Neutrophil (primary cell): Measurements from ENCODE around the gene CORO6.

Experiments
- H3K27ac ChIP-seq: fragments of 200-600 bp; sonication (generic); 2 replicates; pipeline ENCODE4 v1.5.1; 2016; ENCODE audit warnings: mild to moderate bottlenecking, moderate library complexity
- H3K27me3 ChIP-seq: fragments of 200-600 bp; sonication (generic); 2 replicates; pipeline ENCODE4 v1.6.0; 2016; ENCODE audit warnings: mild to moderate bottlenecking
- H3K36me3 ChIP-seq: fragments of 200-600 bp; sonication (generic); 2 replicates; pipeline ENCODE4 v1.5.1; 2017
- H3K4me1 ChIP-seq, 2 experiments: fragments of 200-600 bp in 1 of 2; sonication (generic) in 1 of 2; 1 replicate in 1 of 2; 2 replicates in 1 of 2; pipeline versions ENCODE4 v1.5.1 to v1.6.1; 2013 to 2016; ENCODE audit warnings: low read depth in 1 of 2, low read length in 1 of 2, mild to moderate bottlenecking in 1 of 2, moderate library complexity in 1 of 2; ENCODE audit not compliant: control insufficient read depth in 1 of 2, insufficient read depth in 1 of 2
- H3K4me3 ChIP-seq, 2 experiments: fragments of 200-600 bp in 1 of 2; sonication (generic) in 1 of 2; 1 replicate in 1 of 2; 2 replicates in 1 of 2; pipeline ENCODE4 v1.5.1; 2013 to 2016; ENCODE audit warnings: low read depth in 1 of 2, low read length in 1 of 2, mild to moderate bottlenecking in 1 of 2, moderate library complexity in 1 of 2
- H3K9me3 ChIP-seq: fragments of 200-600 bp; sonication (generic); 2 replicates; pipeline ENCODE4 v1.5.1; 2016
- TF ChIP-seq, protein P1 (sequence below): fragments of 200-600 bp; sonication (generic); IDR thresholded peaks from 2 replicates; pipeline ENCODE4 v1.5.1; 2016; ENCODE audit warnings: antibody characterized with exemption

Gene CORO6

DNA sequence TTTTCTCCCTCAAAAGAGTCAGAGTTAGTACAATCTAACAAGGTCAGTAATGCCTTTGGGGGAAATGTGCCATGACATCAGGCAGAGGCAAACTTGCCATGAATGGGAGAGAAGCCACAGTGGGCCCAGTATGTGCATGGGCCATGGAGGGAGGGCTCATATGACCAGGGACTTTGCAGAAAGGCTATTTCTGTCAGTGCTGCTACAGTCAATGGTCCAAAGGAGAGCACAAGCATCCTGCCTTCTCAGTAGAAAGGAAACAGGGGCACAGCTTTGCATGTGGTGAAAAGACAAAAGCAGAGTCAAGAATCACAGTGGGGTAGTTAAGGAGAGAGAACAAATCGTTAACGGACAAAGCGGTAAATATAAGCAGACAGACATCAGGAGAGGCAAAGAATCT, 11.2 kb upstream of the CORO6 start:
- Histone ChIP-seq H3K9me3 (no peaks in the 10 kb centered on the region), H3K4me1 (no peaks in the 10 kb centered on the region), H3K27me3 (no peaks in the 10 kb centered on the region), H3K36me3 (peaks cover 96% of the 10 kb centered on the region), H3K4me3 (no peak overlapping the region), H3K27ac (no peak overlapping the region)
- TF ChIP-seq, protein P1, sequence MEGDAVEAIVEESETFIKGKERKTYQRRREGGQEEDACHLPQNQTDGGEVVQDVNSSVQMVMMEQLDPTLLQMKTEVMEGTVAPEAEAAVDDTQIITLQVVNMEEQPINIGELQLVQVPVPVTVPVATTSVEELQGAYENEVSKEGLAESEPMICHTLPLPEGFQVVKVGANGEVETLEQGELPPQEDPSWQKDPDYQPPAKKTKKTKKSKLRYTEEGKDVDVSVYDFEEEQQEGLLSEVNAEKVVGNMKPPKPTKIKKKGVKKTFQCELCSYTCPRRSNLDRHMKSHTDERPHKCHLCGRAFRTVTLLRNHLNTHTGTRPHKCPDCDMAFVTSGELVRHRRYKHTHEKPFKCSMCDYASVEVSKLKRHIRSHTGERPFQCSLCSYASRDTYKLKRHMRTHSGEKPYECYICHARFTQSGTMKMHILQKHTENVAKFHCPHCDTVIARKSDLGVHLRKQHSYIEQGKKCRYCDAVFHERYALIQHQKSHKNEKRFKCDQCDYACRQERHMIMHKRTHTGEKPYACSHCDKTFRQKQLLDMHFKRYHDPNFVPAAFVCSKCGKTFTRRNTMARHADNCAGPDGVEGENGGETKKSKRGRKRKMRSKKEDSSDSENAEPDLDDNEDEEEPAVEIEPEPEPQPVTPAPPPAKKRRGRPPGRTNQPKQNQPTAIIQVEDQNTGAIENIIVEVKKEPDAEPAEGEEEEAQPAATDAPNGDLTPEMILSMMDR, result no peak

DNA sequence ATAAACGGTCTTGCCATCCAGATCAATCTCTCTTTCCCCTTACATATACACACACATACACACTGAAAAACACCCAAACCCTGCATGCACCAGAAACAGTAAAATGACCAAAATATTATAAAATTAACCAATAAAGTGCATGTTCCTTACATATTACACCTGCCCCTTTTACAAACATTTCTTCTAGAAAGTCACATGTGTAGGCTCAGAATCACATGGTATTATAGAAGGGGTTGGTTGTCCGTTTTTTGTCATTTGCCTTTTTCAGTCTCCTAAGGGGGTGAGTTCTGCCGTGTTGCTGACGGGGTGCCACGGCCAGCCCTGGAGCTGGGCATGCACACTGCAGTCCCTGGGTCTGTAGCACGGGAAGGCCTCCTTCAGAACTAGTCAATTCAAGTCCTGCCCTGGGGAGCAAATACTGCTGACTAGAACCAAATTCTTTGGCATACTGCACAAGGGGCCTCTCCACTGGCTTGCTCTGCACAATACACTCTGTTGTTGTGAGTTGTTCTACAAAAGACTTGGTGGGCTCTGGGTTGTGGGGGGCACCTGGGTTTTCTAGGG, 8.0 kb upstream of the CORO6 start:
- TF ChIP-seq, protein P1, result no peak
- H3K36me3 ChIP-seq, result peaks cover 94% of the 10 kb centered on the region

DNA sequence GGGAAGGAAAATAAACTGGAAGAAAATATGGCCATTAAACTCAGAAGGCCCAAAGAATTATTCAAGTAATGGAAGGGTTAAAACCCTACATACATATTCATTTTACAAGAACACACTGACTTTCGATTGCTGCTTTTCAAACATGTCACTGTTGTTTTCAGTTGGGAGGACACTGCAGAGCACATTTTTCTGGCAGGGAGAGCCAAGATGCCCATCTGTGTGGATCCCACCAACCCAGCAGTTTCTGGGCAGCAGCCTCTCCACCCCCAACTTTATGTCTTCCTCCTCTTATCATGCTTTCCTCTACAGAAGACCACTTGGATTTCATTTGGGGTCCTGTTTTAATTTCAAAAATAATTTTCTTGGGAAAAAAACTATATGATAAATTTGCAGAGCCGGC, 7.1 kb upstream of the CORO6 start:
- Histone ChIP-seq H3K27ac (no peak overlapping the region), H3K4me1 (no peaks in the 10 kb centered on the region), H3K36me3 (peaks cover 94% of the 10 kb centered on the region), H3K9me3 (no peaks in the 10 kb centered on the region), H3K27me3 (no peaks in the 10 kb centered on the region), H3K4me3 (no peak overlapping the region)
- TF ChIP-seq, protein P1, result no peak

More for the DNA sequence above, 8.0 kb upstream of the CORO6 start:
- Histone ChIP-seq H3K4me3 (no peak overlapping the region), H3K4me1 (no peaks in the 10 kb centered on the region), H3K27ac (no peak overlapping the region), H3K9me3 (no peaks in the 10 kb centered on the region), H3K27me3 (no peaks in the 10 kb centered on the region)

DNA sequence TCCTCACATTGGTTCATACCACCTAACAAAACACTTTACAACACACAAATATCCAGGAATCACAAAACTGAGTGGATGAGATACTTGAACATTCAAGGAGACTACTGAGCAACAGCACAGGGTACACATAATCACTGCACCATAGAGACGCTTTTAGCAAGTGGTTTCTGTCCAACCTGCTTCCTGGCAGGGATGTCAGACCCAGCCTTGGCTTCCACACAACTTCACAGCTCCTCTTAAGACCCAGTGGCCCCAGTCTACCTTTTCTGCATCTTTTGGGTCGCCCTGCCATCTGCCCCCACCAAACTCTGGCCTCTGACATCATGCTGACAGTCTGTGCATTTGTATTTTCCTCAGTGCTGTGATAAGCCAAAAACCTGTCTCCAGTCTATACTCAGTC, 5.9 kb upstream of the CORO6 start:
- TF ChIP-seq, protein P1, result no peak
- Histone ChIP-seq H3K36me3 (peaks cover 82% of the 10 kb centered on the region), H3K4me3 (no peak overlapping the region), H3K4me1 (no peaks in the 10 kb centered on the region), H3K27ac (peak overlapping the region; percentile 30), H3K9me3 (no peaks in the 10 kb centered on the region), H3K27me3 (peaks cover 6% of the 10 kb centered on the region)

DNA sequence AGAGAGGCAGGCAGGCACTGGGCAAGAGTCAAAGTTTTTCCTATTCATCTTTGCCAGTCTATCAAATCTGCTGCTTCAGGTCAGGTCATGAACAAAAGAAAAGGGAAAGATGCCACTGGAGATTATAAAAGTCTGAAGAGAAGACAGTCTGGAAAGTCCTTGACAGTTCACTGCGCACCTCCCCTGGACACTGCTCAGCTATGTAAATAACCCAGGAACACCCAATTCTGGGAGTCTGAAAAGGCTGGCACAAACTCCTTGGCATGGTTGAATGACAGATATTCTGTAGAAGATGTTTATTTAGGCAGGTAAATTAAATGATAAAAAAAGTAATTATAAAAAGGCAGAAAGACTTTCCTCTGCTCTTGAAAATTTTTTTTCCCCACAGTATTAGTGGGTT, 5.2 kb upstream of the CORO6 start:
- H3K4me3 ChIP-seq, result no peak overlapping the region
- H3K4me1 ChIP-seq, result peaks cover 1 to 3% of the 10 kb centered on the region in 2 experiments
- H3K27me3 ChIP-seq, result peaks cover 13% of the 10 kb centered on the region
- TF ChIP-seq, protein P1, result no peak
- no peaks in the 10 kb centered on the region for H3K9me3 ChIP-seq
- H3K27ac ChIP-seq, result peak overlapping the region; percentile 30
- H3K36me3 ChIP-seq, result peaks cover 75% of the 10 kb centered on the region
